GM13976 (cell line): ENCODE measurements around the gene MED13.

Source experiments
- DNase-seq: peaks from one replicate; pipeline ENCODE4 v3.0.0; 2012; ENCODE audit warnings: low spot score
- CTCF ChIP-seq: IDR thresholded peaks from 2 replicates; pipeline ENCODE4 v1.5.1; 2012; ENCODE audit warnings: borderline replicate concordance, mild to moderate bottlenecking; ENCODE audit not compliant: insufficient read depth; ENCODE audit errors: extremely low read depth, missing control alignments, control extremely low read depth
- in situ Hi-C: fragments of 300-500 bp; cut with MboI; formaldehyde crosslinking; loops from one replicate; pipeline ENCODE4 v1.12.0; 2022; ENCODE audit warnings: low sequenced_read_pairs, mixed read lengths, inconsistent platforms; ENCODE audit not compliant: unreplicated experiment

Gene MED13, protein sequence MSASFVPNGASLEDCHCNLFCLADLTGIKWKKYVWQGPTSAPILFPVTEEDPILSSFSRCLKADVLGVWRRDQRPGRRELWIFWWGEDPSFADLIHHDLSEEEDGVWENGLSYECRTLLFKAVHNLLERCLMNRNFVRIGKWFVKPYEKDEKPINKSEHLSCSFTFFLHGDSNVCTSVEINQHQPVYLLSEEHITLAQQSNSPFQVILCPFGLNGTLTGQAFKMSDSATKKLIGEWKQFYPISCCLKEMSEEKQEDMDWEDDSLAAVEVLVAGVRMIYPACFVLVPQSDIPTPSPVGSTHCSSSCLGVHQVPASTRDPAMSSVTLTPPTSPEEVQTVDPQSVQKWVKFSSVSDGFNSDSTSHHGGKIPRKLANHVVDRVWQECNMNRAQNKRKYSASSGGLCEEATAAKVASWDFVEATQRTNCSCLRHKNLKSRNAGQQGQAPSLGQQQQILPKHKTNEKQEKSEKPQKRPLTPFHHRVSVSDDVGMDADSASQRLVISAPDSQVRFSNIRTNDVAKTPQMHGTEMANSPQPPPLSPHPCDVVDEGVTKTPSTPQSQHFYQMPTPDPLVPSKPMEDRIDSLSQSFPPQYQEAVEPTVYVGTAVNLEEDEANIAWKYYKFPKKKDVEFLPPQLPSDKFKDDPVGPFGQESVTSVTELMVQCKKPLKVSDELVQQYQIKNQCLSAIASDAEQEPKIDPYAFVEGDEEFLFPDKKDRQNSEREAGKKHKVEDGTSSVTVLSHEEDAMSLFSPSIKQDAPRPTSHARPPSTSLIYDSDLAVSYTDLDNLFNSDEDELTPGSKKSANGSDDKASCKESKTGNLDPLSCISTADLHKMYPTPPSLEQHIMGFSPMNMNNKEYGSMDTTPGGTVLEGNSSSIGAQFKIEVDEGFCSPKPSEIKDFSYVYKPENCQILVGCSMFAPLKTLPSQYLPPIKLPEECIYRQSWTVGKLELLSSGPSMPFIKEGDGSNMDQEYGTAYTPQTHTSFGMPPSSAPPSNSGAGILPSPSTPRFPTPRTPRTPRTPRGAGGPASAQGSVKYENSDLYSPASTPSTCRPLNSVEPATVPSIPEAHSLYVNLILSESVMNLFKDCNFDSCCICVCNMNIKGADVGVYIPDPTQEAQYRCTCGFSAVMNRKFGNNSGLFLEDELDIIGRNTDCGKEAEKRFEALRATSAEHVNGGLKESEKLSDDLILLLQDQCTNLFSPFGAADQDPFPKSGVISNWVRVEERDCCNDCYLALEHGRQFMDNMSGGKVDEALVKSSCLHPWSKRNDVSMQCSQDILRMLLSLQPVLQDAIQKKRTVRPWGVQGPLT (N-terminal part only)

DNA sequence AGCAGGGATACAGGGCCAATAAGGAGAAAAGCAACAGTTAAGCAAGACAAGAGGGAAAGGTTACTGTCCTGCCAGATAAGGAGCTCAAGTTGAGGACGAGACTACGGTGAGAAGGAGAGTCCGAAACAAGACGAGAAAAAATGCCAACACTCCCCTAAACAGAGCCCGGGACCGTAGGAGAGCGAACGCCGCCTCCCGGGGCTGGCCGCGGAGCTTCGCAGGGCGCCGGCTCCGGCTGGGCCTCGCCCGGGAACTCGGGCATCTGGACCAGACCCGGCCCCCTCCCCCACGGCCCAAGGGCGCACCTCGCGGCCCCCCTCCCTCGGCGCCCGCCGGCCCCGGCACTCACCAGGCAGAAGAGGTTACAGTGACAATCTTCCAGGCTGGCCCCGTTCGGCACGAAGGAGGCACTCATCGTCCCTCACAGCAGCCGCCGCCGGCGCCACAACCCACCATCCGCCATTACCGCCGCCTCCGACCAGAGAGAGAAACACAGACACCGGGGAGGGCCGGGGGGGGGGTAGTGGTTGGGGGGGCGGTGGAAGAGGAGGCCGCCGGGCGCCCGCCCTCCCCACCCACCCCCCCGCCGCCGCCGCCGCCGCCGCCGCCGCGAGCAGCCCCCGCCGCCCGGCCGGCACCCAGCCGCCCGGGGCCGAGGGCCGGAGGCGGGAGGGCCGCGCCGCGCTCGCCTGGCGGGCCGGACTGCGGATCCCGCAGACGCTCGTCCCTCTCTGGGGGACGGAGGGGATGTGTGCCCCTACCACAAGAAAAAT, at the start of gene MED13:
Gene MED13, minus strand, starts transcription at position 488 of the 773 bp plus-strand sequence. Its CDS starts 73 bp downstream, at position 415.
- DNase-seq, result peak; percentile 59
- TF ChIP-seq CTCF, result no peak

DNA sequence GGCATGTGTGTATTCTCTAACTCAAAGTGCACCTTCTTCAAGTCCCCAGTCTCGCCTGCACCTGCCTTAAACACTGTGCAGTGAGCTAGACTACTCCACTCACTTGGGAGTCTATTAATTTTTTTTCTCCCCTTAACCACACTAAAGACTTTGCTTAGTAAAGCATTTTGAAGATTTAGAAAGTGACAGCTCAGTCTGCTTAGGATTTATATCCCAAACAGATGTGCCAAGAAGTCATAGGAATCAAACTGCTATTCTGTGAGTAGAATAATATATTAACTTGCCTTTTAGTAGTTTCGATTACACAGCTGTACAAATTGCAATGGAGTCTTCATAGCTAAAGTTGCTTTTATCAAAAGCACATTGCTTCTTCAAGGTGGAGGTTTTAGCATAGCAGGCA, 47.2 kb upstream of the MED13 start:
- in situ Hi-C loops, result no loop called here
- no peak for TF ChIP-seq CTCF
- DNase-seq, result no peak

More for the DNA sequence above, at the start of gene MED13:
- in situ Hi-C loops, result no loop called here

DNA sequence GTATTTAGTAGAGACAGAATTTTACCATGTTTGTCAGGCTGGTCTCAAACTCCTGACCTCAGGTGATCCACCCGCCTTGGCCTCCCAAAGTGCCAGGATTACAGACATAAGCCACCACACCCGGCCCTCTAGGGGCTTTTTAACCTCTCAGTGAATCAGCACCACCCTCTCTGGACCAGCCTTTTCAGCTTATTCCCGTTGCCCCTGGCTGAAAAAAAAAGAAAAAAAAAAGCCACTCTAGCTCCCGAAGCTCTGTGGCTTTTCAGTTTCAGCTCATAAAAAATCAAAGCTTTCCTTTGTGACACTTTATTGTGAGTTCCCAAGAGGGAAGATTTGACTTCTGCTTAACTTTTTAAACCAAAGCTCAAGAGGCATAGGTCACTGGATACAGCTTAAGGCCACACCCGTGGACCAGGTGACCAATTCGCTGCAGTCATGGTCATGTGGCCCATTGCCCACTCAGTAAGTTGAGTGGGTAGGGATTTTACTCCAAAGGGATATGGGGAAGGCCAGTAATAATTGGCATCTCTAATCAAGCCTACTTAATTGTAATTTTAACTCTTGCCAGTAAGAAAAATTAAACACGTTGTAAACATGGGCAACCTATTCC, 46.6 kb upstream of the MED13 start:
- in situ Hi-C loops, result no loop called here
- TF ChIP-seq CTCF, result no peak
- DNase-seq, result no peak

DNA sequence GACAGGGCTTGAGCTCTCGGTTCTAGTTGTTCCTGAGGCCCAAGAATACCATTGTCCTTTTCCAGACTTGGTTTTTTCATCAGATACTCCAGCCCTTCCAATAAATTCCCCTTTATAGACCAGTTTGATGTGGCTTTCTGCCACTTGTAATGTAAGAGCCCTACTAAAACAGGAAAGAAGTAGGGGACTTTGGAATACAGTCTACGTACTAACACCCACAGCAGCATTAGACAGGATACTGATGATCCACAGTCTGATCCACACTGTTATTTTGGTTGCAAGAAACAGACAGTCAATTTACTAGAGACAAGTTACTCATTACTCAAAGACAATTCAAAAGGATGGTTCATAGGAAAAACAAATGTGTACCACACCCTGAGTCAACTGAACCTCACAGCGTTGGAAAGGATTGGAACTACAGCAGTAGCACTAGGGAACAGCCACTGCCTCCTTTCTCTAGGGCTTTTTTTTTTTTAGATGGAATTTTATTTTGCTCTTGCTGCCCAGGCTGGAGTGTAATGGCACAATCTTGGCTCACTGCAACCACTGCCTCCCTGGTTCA, 45.9 kb upstream of the MED13 start:
- DNase-seq, result no peak
- in situ Hi-C loops, result no loop called here
- TF ChIP-seq CTCF, result no peak

GRCh38 chr17:62109924-62110323, 44.8 kb upstream of the MED13 start:
- no peak for DNase-seq
- in situ Hi-C loops, result loop anchor here (10.0 kb wide), 2 partner anchors 175 to 475 kb away; no protein-coding TSS in a partner anchor
- no peak for TF ChIP-seq CTCF
